Measurements from ENCODE around the gene NBEA.

- no peak for TF ChIP-seq POLR2A (IDR thresholded peaks at IDR 0.05)
- no peak for TF ChIP-seq EP300 (IDR thresholded peaks at IDR 0.05)
- no peak for TF ChIP-seq CTCF (IDR thresholded peaks at IDR 0.05)
- TF ChIP-seq POLR2AphosphoS5 (IDR thresholded peaks at IDR 0.05), result no peak
Measured at GRCh38 chr13:35716729-35717128, 774.7 kb downstream of the NBEA start.

Data from sigmoid colon (tissue), 4 donors.